ENCODE data around the gene GCA. TPM values are rescaled to one million over a fixed set of nuclear protein-coding genes. Genes with fewer than 3 reads are reported as not detected.

GCA gene
- total RNA-seq, 1 experiment from 2014 or later: 33.8 TPM

Other genes starting within 250 kb of the GCA start
- gene GCG, start 191.9 kb upstream of the GCA start, total RNA-seq (2014; rRNA removed; shearing (Covaris generic)): not detected in 2 replicates
- not detected in 2 replicates for gene FAP, start 100.7 kb upstream of the GCA start, total RNA-seq (2014; rRNA removed; shearing (Covaris generic))
- 8.7 and 13.0 TPM in 2 replicates for gene IFIH1, start 25.4 kb upstream of the GCA start, total RNA-seq (2014; rRNA removed; shearing (Covaris generic))

Data from HT-29 (cell line).